Stimulated activated CD8-positive, alpha-beta memory T cell treated with anti-CD3 and anti-CD28 coated beads, Interleukin-7, amount 100 ng/mL, for 48 hours (primary cell): Measurements from ENCODE around the gene LRRC14B.
"Not testable (repeated sequence)": the region's sequence is repeated elsewhere in the genome, so short reads cannot be mapped to it uniquely, and the experiment has no call there.

ENCODE experiments used
- DNase-seq, 2 donors: peaks; one replicate each; pipeline ENCODE4 v3.0.0-alpha.2; 2020; ENCODE audit warnings: low read depth in 1 of 2; ENCODE audit errors: extremely low read depth in 1 of 2

The LRRC14B gene

GRCh38 chr5:159448-160172 is 31.7 kb upstream of the LRRC14B start:
- no peak for DNase-seq

DNA sequence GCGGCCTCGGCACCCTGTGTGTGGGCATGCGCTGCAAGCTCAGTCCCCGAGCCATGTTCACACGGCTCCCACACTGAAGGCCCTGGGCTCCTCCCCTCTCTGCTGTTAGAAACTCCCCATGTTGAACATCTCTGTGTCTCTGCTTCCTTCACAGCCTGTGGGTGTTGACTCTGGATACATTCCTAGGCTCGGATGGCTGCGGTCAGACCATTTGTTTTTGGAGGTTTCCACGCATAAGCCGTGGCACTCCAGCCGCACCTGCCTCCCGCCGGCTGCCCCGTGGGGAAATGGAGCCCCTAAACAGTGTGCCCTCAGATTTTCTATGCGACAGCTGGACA is 31.2 kb upstream of the LRRC14B start:
- no peak for DNase-seq

GRCh38 chr5:160921-161802 is 30.1 kb upstream of the LRRC14B start:
- DNase-seq: no peak

GRCh38 chr5:161803-162110 is 29.5 kb upstream of the LRRC14B start:
- no peak for DNase-seq

DNA sequence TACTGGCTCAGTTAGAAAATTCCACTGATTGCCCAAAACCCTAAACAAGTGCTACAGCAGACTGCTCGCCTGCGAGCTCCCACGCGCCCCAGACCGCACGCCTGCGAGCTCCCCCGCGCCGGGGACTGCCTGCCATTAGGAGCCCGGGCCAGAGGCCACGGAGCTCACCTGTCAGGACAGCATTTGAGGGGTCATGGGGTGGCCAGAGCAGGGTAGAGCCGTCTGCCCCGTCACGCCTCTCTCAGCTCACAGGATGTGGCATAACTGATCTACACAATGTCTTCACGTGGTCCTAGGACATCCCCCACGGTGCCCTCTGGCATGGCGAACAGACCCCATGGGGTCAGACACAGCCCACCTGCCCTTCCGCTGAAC is 29.1 kb upstream of the LRRC14B start:
- no peak for DNase-seq

DNA sequence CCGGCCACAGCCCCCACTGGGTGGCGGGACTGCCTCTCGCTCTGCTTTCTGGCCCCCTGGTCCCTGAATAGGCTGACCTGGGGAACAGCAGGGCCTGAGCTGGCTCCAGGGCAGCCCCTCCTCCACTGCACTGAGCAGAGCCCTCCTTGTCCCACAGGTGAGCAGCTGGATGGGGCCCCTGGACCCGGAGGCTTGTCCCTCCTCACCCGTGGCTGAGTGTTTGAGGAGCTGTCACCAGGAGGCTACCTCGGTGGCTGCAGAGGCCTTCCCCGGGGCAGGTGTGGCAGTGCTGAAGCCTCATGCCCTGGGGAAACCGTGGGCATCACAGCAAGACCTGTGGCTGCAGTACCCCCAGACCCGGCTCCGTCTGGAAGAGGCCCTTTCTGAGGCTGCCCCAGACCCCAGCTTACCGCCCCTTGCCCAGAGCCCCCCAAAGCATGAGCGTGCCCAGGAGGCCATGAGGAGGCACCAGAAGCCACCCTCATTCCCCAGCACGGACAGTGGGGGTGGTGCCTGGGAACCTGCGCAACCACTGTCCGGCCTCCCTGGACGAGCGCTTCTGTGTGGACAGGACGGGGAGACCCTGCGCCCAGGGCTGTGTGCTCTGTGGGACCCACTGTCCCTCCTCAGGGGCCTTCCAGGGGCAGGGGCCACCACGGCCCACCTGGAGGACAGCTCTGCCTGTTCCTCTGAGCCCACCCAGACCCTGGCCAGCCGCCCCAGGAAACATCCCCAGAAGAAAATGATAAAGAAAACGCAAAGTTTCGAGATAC is 28.5 kb upstream of the LRRC14B start:
- no peak for DNase-seq

- DNase-seq: no peak
These were observed 28.0 kb upstream of the LRRC14B start for GRCh38 chr5:163338-163620.

DNA sequence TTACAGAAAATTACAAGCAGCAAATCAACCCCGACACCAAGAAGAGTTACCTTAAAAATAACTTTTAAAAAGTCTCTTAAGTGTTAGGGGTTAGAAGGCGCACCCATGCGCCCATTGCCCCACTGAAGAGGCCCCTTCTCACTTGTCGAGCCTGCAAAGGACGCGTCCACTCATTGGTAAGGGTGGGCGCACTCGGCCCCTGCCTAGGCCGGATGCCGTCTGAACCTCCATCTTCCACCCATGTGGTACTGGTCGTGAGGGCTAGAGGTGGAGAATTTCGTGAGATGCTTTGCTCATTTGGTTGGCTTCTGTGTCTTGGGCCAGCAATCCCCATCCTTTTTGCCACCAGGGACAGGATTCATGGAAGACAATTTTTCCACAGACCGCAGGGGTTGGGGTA is 27.5 kb upstream of the LRRC14B start:
- no peak for DNase-seq

DNA sequence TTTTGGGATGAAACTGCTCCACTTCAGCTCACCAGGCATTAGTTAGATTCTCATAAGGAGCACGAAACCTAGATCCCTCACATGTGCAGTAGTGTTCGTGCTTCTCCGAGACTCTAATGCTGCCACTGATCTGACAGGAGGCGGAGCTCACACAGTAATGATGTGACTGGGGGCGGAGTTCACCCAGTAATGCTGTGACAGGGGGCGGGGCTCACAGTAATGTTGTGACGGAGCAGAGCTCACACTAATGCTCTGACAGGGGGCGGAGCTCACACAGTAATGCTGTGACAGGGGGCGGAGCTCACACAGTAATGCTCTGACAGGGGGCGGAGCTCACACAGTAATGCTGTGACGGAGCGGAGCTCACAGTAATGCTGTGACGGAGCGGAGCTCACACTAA is 27.1 kb upstream of the LRRC14B start:
- no peak for DNase-seq

DNA sequence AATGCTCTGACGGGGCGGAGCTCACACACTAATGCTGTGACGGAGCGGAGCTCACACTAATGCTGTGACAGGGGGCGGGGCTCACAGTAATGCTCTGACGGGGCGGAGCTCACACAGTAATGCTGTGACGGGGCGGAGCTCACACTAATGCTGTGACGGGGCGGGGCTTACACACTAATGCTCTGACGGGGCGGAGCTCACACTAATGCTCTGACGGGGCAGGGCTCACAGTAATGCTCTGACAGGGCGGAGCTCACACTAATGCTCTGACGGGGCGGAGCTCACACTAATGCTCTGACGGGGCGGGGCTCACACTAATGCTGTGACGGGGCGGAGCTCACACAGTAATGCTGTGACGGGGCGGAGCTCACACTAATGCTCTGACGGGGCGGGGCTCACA is 26.5 kb upstream of the LRRC14B start:
- DNase-seq: not testable (repeated sequence)

DNA sequence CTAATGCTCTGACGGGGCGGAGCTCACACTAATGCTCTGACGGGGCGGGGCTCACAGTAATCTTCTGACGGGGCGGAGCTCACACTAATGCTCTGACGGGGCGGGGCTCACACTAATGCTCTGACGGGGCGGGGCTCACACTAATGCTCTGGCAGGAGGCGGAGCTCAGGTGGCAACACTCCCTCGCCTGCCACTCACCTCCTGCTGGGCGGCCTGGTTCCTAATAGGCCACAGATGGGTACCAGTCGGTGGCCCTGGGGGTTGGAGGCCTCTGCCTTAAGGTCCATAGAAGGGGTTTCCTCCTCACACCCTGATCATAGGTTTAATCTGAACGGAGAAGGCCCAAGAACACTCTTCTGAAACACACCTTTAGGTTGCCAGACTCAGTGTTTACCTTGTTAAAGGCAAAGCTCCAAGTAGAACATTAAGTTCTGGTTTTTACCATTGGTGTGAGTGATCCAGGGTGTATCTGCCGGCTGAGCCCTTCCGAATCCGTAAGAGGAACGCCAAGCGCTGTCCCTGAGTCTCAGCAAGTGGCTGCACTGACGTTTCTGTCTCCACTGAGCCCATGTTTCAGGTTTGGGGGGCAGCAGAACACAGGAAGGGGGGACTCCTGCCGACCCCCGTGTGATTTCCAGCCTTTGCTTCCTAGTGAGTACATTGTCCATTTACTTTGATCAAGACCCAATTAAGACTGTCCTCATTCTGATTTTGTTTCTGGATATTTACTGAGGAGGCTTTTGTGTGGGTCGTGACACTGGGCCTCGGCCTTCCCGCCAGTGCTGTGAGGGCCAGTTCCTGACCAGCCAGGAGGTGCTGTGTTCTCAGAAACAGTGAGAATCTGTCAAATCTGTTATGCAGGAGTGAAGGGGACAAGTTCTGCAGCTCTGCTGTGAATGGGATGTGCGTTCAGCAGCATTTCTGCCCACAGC is 24.6 kb upstream of the LRRC14B start:
- no peak for DNase-seq

- no peak for DNase-seq
These were observed 23.8 kb upstream of the LRRC14B start for GRCh38 chr5:167511-167910.

DNA sequence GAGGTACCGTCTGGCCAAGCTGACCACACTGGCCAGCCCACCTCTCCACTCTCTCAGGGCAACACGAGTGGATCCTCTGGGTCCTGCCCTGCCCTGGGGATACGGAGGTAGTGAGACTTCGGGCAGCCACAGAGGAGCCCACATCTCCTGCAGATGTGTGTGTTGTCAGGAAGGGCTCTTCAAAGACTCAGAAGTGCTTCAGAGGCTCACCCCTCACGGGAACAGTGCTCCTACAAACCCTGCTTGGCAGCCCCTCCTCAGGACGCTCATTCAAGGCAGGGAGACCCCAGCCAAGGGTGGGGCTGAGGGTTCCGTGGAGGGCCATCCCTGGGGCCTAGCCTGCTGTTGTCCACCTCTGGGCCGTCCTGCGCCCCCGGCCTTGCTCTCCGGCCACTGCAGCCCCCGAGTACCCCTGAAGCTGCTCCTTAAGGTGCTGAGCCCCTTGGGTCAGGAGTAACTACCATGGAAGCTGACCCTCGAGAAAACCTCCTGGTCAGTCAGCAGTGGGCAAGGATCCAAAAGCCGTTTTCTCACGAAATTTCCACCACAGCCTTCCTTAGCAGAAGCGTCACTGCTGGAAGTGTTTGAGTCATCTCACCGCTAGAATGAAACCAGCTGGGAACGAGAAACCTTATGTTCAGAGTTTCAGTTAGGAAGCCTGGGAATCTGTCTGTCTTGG is 23.2 kb upstream of the LRRC14B start:
- no peak for DNase-seq

- DNase-seq: no peak
These were observed 22.1 kb upstream of the LRRC14B start for GRCh38 chr5:169071-169727.

GRCh38 chr5:169728-170094 is 21.6 kb upstream of the LRRC14B start:
- no peak for DNase-seq

GRCh38 chr5:170971-171800 is 20.1 kb upstream of the LRRC14B start:
- DNase-seq: no peak

- DNase-seq: no peak
These were observed 19.4 kb upstream of the LRRC14B start for GRCh38 chr5:171801-172331.

- DNase-seq: no peak
These were observed 18.9 kb upstream of the LRRC14B start for GRCh38 chr5:172421-172820.

DNA sequence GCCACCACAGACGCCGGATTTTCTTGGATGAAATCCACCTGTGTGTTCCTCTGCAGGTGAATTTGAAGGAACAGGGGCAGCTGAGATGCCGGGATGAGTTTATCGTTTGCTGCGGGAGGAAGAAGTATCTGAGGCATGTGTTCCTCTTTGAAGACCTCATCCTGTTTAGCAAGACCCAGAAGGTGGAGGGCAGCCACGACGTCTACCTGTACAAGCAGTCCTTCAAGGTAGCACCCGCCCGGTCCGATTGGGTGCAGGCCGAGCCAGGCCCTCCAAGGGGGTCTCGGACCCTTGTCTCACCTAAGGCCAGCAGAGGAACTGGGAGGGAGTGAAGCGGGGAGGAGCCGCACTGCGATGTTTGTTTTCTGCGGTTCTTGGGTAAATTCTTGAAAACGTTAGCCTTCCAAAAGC is 18.4 kb upstream of the LRRC14B start:
- no peak for DNase-seq
